ENCODE measurements around the gene DOCK11.
"Not testable (repeated sequence)": the region's sequence is repeated elsewhere in the genome, so short reads cannot be mapped to it uniquely, and the experiment has no call there.

Gene DOCK11

DNA sequence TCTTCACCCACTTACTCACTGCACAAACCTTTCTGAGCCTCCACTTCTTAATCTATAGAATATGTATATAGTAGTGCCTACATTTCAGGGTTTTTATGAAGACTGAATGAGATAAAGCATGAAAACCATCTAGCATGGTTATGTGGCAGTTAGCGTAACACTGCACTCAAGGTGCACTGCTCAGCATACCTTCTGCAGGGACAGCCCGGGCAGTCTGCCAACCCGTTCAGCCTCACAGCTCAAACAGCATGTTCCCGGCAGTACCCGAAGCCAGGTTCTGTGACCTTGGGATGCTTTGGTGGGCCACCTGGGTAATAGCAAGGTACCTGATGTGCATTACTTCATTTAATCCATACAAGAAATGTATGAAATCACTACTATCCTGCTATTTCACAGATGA is 81.4 kb downstream of the DOCK11 start:
- no peak for DNase-seq

DNA sequence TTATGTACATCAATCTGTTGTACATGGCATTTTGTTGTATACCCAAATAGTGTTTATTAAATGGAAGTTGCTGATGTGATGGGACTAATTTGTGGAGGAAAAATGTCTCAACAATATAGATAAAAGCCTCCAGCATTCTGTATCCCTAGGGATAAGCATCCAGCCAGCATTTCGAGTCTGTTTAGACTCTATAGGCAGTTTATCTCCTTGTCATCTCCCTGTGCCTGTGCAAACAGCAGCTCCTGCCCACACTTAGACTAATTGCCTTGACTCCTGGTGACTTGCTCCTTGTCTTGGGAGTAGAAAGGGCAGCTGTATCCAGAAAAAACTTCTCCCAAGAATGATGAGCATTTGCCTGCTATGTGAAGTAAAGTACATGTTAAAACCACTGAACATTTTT is 83.8 kb downstream of the DOCK11 start:
- DNase-seq = no peak

DNA sequence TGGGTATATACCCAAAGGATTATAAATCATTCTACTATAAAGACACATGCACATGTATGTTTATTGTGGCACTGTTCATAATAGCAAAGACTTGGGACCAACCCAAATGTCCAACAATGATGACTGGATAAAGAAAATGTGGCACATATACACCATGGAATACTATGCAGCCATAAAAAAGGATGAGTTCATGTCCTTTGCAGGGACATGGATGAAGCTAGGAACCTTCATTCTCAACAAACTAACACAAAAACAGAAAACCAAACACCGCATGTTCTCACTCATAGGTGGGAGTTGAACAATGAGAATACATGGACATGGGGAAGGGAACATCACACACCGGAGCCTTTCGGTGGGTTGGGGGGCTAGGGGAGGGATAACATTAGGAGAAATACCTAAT is 87.3 kb downstream of the DOCK11 start:
- not testable (repeated sequence) for DNase-seq

DNA sequence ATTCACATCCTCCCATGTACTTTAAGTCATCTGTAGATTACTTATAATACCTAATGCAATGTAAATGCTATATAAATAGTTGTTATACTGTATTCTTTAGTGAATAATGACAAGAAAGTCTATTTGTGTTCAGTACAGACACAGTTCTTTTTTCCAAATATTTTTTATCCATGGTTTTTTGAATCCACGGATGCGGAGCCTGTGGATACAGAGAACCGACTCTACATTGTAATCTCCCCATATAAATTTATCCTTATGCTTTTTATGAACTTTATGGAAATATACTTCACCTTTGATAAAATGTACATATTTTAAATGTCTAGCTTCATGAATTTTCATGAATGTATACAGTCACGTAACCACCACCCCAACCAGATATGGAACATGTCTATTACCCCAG is 88.2 kb downstream of the DOCK11 start:
- no peak for DNase-seq

DNA sequence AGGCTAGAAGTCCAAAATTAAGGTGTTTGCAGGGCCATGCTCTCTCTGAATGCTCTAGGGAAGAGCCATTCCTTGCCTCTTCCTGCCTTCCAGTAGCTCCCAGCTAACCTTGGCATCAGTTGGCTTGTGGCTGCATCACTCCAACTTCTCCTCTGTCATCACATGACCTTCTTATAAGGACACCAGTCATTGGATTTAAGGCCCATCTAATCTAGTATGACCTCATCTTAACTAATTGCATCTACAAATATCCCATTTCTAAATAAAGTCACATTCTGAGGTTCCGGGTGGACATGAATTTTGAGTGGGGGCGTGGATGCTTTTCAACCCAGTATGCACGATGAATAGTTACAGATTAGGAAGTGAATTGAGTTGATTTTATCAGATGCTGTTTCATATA is 89.7 kb downstream of the DOCK11 start:
- DNase-seq = no peak

DNA sequence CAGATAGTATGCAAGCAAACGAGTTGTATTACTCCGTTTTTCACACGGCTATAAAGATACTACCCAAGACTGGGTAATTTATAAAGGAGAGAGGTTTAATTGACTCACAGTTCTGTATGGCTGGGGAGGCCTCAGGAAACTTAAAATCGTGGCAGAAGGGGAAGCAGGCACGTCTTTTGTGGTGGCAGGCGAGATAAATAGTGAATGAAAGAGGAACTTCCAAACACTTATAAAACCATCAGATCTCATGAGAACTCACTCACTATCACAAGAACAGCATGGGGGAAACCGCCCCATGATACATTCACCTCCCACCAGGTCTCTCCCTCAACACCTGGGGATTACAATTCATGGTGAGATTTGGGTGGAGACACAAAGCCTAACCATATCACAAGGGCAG is 90.6 kb downstream of the DOCK11 start:
- DNase-seq = not testable (repeated sequence)

DNA sequence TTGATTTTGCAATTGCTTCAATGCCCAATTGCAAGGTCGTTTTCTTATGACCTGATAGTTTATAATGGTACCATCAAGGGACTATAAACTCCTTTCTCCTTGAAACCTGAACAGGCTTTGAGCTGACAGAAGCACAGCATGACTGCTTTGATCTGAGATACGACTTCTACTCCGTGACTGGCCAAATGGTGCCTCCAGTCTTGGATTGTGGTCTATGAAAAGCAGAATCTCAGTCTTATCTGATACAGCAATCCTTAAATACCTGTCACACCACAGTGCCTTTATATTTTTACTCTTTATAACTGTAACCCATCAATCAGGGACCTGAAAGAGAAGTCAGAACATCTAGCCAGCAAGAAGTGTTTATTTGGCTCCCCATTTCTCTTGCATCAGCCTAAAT is 93.1 kb downstream of the DOCK11 start:
- no peak for DNase-seq

DNA sequence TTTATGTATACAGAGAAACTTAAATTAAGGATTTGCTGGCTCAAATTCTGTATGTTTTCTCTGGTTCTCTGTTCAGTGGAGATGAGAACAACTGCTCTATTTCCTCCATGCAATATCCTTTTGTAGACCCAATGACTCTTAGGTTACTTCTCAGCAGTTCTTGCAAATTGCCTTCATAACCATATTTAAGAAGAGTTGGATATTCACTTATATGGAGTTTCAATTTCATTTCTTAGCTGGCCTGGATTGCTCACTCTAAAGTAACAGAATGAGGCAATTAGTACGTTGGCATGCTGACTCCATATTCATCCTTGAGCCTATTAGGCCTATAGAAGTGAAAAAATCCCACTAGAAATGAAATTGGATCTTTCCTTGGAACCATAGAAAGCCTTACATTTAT is 93.6 kb downstream of the DOCK11 start:
- DNase-seq = no peak

DNA sequence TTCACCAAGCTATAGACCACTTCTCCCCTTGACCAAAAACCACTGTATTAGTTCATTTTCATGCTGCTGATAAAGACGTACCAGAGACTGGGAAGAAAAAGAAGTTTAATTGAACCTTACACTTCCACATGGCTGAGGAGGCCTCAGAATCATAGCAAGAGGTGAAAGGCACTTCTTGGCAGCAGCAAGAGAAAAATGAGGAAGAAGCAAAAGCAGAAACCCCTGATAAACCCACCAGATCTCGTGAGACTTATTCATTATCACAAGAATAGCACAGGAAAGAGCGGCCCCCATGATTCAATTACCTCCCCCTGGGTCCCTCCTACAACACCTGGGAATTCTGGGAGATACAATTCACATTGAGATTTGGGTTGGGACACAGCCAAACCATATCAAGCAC is 97.8 kb downstream of the DOCK11 start:
- DNase-seq = no peak

DNA sequence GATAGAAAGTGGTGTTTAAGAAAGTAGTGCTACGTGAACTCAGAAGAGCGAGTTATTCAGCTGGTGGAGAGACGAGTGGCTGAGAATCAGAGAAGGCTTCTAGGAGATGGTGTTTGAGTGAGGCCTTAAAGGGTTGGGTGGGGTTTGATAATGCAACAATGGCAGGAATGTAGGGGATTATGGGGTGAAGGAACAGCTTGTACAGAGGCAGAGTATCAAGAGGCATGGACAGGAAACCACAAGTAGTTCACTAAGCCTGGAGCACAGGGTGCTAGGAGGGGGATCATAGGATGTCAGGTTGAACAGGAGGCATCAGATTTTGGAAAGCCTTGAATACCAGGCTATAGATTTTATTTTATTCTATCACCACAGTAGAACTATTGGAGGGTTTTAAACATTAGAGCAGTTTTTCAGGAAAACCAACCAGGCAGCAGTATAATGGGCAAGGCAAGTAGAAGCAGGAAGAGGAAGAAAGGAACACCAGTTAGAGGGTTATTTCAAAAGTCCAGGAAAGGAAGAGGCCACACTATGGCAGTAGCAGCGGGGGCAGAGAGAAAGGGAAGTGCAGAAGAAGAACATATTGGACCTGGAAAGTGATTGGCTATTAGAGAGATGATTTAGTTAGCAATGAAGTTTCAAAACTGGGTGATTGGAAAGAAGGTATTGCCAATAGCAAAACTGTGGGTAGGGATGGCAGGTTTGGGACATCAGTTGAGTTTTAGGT is 99.2 kb downstream of the DOCK11 start:
- no peak for DNase-seq

DNA sequence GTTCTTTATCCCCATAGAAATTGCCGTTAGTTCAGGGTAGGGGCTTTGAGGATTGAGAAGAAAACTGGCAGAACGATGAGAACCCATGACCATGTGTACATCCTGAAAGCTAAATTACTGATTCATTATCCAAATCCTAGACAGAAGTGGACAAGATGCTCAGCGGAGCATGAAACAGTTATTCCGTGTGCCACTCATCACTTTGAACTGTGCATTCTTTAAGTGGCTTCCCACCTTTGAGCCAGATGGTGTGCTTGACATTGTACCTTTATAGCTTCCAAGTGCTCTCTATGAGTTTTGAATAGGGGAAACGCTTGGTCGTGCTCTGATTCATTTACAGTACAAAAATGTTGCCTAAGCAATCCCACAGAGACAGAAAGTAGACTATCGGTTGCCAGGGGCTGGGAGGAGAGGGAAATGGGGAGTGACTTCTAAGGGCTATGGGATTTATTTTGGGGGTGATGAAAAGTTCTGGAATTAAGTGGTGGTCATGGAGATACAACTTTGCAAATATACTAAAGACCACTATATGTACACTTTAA is 100.0 kb downstream of the DOCK11 start:
- DNase-seq = no peak

DNA sequence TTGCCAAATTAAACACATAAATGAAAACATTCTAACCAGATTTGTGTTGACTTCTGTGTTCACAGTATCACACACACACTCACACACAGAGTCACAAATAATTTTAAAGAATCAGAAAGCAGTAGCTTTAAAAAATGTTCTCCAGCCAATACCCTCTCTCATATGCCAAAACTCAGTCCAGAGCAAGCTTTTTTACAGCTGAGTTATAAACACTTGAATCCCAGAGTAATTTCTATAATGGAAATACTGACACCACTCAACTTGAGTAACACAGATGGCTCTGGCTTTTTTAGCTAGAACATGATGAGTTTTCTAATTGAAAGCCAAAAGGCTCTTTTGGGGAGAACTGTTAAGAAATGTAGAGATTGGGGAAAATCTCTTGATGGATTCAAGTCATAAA is 100.8 kb downstream of the DOCK11 start:
- no peak for DNase-seq

DNA sequence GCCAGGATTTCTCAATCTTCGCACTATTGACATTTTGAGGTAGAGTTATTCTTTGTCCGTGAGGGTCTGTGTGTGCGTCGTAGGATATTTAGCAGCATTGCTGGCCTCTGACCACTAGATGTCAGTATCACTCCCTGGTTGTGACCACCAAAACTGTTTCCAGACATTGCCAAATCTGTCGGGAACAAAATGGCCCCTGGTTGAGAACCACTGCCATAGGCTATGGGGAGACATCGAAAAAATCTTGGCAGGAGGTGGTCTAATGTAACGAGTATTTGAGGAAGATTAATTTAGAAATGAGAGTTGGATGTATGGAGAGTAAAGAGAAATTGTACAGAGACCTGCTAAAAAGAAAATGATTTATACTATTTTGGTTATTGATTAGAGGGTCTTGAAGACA is 108.4 kb downstream of the DOCK11 start:
- peak; percentile 19 for DNase-seq

DNA sequence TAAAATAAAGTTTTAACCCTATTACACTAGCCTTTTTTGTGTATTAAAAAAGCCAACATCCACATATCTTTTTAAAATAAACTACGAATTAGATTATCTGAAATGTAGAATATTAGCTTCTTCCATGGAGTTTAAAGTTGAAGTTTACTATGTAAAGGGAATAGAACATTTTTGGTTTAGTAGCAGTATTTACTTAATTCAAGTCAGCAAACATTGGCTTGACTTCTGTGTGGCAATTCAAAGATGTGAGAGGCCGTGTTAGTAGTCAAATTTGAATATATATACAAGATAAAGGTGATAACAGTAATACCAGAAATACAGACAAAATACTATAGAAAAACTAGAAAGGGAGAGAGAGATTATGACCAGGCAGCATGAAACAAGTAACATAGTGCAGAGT is 116.7 kb downstream of the DOCK11 start:
- DNase-seq = no peak

DNA sequence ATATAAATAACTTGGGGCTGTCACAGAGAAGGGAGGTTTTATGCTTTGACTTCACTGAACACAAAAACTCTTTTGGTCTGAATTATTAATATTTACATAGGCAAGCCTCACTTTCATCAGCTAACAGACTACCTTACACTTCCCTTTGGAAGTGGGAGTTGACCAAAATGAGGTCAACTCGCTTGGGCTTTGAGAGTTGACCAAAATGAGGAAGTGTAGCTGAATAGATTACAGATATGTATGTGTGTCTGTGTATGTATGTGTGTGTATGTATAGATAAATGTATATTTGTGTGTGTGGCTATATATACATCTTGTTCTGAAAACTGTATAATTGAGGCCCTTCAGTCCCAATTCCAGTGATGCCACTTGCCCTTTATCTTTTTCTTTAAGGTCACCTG is 118.5 kb downstream of the DOCK11 start:
- DNase-seq = no peak

DNA sequence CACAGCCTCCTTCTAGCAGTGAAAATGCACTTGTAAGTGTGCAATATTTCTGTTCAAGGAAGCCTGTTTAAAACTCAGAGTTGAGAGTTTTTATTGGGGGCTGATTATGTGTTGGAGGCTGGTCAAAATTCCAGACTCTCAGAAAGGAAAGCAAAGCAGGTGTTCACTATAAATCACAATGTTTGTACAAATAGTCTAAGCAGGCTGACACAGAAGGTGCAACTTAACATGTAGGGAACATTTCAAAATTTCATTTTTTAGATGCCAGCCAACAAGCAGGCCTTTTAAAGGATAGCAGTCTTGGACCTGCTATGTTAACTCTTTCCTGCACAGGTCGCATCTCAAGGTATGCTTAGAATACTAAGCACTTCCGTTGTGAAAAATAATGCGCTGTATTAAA is 119.5 kb downstream of the DOCK11 start:
- DNase-seq = no peak

DNA sequence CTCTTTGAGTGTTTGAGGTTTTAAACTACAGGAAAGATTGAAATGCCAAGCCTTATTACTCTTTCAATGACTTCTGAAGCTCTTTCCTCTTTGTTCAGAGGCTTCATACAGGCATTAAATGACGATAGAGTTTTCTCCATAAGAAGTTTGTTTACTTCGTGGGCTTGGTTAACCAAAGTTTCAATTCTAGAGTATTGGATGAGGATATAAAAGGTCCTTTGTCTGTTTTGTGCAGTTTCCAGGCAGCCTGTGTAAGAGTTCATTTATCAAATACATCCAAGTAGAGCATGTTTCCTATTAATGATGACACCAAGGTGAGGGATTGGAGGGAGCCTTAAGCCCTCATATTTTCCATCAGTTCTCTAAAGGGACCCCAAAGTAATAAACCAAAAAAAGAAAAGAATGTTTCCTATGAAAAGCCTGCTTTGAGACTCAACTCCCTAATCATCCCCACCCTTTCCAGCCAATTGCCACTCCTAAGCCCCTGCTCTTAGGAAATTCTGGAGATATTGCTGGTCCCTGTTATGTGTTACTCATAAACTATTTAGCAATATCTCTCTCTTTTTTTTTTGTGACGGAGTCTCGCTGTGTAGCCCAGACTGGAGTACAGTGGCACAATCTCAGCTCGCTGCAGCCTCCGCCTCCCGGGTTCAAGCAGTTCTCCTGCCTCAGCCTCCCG is 125.6 kb downstream of the DOCK11 start:
- no peak for DNase-seq

DNA sequence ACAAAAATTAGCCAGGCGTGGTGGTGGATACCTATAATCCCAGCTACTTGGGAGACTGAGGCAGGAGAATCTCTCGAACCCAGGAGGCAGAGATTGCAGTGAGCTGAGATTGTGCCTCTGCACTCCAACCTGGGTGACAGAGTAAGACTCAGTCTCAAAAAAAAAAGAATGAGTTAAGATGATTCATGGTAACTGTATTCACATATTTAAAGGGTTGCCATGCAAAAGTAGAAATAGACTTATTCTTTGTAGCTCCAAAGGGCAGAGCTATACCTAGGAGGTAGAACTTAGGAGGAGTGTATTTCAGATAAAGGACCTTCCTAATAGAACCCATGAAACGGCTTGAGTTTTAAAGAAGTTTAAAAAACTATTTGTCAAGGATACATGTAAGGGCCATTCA is 127.4 kb downstream of the DOCK11 start:
- no peak for DNase-seq

DNA sequence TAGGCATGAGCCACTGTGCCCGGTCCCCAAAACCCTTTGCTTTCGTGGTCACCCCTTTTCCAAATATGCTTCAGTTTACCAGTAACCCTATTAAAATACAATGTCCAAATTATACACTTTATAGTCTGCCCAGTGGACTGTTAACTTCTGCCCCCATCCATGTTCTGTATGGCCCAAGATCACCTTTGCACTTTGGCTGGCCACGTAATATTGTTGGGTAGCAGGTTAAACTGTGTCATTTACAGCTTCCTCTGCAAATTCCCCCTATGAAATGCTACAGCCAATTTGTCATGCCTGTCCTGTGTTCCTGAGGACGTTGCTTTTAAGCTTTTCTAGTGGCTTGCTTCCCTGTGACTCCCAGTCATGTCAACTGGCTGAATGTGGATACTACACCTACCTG is 130.7 kb downstream of the DOCK11 start:
- no peak for DNase-seq

DNA sequence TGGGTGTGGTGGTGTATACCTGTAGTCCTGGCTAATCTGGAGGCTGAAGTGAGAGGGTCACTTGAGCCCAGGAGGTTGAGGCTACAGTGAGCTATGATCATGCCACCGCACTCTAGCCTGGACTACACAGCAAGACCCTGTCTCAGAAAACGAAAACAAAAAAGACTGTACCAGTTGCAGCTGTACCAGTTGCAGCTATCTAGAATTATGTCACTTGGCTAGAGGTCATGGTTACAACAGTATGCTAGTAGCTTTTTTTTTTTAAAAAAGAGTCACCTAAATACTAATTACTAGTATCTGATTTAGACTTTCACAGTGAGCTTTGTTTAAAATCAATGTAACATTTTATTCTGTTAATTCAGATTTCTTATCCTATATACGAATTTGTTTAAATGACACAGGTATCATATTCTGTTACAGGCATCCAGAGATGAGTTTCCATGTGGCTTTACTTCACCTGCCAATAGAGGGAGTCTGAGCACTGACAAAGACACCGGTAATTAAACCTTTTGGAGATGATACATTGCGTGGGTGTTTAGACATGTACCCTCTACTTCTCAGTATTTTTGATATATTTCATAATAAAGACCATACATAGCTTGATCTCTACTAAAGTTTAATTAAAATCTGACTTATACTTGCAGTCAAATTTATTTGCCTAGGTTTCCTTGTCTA is 131.6 kb downstream of the DOCK11 start:
- DNase-seq = peak; percentile 1

DNA sequence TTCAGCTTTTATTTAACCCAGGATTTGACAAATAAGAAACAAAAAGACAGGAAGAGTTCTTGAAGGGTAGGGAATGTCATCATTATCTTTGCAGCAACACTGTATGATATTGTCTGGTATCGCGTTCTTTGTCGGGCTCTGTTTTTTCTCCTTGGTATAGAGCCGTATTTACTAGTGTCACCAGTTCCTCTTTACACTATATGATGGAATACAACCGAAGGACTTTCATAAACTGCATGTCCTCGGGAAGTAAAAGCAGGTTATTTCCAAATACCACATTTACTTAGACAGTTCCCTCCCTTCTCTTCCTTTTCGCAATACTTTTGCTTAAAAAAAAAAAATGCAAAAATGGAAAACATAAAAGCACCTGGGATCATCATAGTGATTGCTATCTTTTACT is 135.2 kb downstream of the DOCK11 start:
- DNase-seq = no peak

DNA sequence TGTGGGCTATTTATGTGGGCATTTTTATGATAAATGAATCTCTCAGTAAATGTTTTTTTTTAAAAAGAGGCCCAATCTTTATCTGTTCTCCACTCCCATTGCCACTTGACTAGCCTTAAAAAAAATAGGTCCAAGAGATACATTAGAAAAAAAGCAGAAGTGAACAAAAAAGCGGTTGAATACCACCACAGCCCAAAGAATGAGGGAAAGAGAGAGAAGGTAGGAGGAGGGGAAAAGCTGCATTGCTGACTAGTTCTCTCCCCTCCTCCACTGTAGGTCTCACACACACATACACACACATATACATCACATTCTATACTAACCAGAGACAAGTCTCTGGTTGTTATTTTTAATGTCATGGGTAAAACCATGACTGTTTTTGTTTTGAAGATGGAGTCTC is 136.0 kb downstream of the DOCK11 start:
- no peak for DNase-seq

DNA sequence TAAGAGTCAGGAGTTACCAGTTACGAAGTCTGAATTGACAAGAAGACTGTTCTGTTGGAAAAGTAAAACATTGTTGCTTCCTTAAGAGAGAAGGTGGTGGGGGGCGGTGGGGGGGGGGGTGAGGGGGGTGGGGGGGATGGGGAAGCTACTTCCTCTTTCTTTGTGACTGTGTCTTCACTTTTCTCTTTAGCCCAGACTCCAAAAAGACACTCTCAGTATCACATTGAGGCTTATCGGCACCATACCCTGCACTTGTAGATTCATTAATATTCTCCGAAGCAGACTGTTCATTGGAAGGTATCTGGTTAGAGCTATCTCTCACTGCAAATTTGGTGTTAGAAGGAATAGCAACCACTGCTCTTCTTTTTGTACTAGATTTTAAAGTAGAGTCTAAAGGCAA is 137.2 kb downstream of the DOCK11 start:
- no peak for DNase-seq

DNA sequence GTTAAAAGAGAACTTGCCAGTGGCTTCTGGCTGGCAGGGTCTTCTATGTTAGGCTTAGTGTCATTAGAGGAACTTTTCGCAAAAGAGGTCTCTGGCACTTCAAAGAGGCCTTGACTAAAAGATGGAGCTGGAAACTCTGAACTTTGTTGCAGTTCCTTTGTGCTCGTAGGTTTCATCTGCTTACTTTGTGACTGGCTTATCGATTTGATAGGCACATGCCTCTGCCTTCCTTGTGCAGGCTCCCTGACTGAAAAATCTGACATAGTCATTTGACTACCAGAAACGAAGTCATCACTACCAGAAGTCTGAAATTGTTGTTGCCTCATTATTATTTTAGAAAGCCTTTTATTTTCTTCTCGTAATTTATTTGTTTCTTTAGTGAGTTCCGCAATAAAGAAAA is 137.9 kb downstream of the DOCK11 start:
- DNase-seq = no peak

Measured in SHP77 treated with DMSO at 0.1 percent for 48 hours (cell line).